H1 (cell line): ENCODE results near the gene MPRIP. TPM values are rescaled to one million over a fixed set of nuclear protein-coding genes. Genes with fewer than 3 reads are reported as not detected.

Experiments used
- CTCF ChIA-PET: fragments of 300-600 bp; sonication (Branson Sonifier 250); formaldehyde crosslinking; loops from one replicate; lab custom pipeline; 2021; ENCODE audit not compliant: partially characterized antibody; lab: Charles Lee
- POLR2A ChIA-PET: fragments of 300-600 bp; sonication (Branson Sonifier 250); formaldehyde crosslinking; loops from one replicate; lab custom pipeline; 2021; ENCODE audit warnings: inconsistent platforms; ENCODE audit not compliant: partially characterized antibody; lab: Charles Lee
- DNase-seq, 2 experiments: peaks; one replicate each; pipeline versions ENCODE4 v3.0.0 to v3.0.0-alpha.2; 2010 to 2022; ENCODE audit warnings: low spot score in 2 of 2, low read depth in 1 of 2, mixed read lengths in 1 of 2
- FAIRE-seq: peaks from 2 replicates; lab custom pipeline; 2011; peaks lifted over from hg19 to GRCh38; lab: Jason Lieb, UNC
- H2AFZ ChIP-seq: 2 replicates; pipeline ENCODE4 v1.8.1; 2012; ENCODE audit warnings: low read length, inconsistent platforms
- H2AK5ac ChIP-seq: 2 replicates; pipeline ENCODE4 v1.6.1; 2013; ENCODE audit warnings: low read depth, low read length
- H2BK120ac ChIP-seq: replicated peaks from 2 replicates; pipeline ENCODE3; 2013; ENCODE audit warnings: low read depth, low read length, inconsistent platforms
- H2BK12ac ChIP-seq: 2 replicates; pipeline ENCODE4 v1.6.1; 2013; ENCODE audit warnings: low read depth, low read length
- H2BK15ac ChIP-seq: 2 replicates; pipeline ENCODE4 v1.6.1; 2013; ENCODE audit warnings: low read length
- H2BK20ac ChIP-seq: 2 replicates; pipeline ENCODE4 v1.6.1; 2013; ENCODE audit warnings: low read length
- H2BK5ac ChIP-seq: 2 replicates; pipeline ENCODE4 v1.6.1; 2013; ENCODE audit warnings: low read depth, low read length
- H3K14ac ChIP-seq: 2 replicates; pipeline ENCODE4 v1.6.1; 2013; ENCODE audit warnings: inconsistent platforms; ENCODE audit not compliant: insufficient read length
- H3K18ac ChIP-seq: 2 replicates; pipeline ENCODE4 v1.6.1; 2013; ENCODE audit warnings: low read length; ENCODE audit errors: extremely low read depth
- H3K23ac ChIP-seq: 2 replicates; pipeline ENCODE4 v1.6.1; 2013; ENCODE audit warnings: inconsistent platforms; ENCODE audit not compliant: insufficient read length
- H3K23me2 ChIP-seq: 2 replicates; pipeline ENCODE4 v1.6.1; 2013; ENCODE audit warnings: low read depth, low read length
- H3K27ac ChIP-seq: 2 replicates; pipeline ENCODE4 v1.6.1; 2011; ENCODE audit warnings: low read depth, low read length, inconsistent platforms
- H3K27me3 ChIP-seq, 4 experiments: replicated peaks in 1 of 4; 1 replicate in 1 of 4; 2 replicates in 3 of 4; pipeline versions ENCODE4 v1.6.1 to v1.8.1; 2011 to 2013; ENCODE audit warnings: low read length in 3 of 4, mild to moderate bottlenecking in 3 of 4, inconsistent platforms in 2 of 4, mixed read lengths in 2 of 4, moderate library complexity in 1 of 4; ENCODE audit not compliant: control insufficient read depth in 3 of 4, insufficient read depth in 3 of 4; ENCODE audit errors: extremely low read depth in 1 of 4
- H3K36me3 ChIP-seq, 4 experiments: 2 replicates each; pipeline versions ENCODE4 v1.6.1 to v1.8.1; 2011 to 2013; ENCODE audit warnings: mild to moderate bottlenecking in 4 of 4, low read length in 3 of 4, moderate library complexity in 2 of 4, control low read depth in 1 of 4, inconsistent platforms in 1 of 4; ENCODE audit not compliant: insufficient read depth in 4 of 4, control insufficient read depth in 2 of 4
- H3K4ac ChIP-seq: replicated peaks from 2 replicates; pipeline ENCODE3; 2013; ENCODE audit warnings: low read length, low read depth, mixed read lengths, inconsistent platforms; ENCODE audit not compliant: insufficient read length
- H3K4me1 ChIP-seq, 4 experiments: replicated peaks in 1 of 4; 1 replicate in 1 of 4; 2 replicates in 3 of 4; pipeline versions ENCODE4 v1.6.1 to v1.8.1; 2011 to 2013; ENCODE audit warnings: low read length in 3 of 4, inconsistent platforms in 2 of 4, mixed read lengths in 1 of 4; ENCODE audit not compliant: insufficient read depth in 4 of 4, control insufficient read depth in 3 of 4
- H3K4me2 ChIP-seq, 2 experiments: 2 replicates each; pipeline versions ENCODE4 v1.6.1 to v1.8.1; 2011 to 2013; ENCODE audit warnings: low read depth in 2 of 2, low read length in 2 of 2, control low read depth in 1 of 2, inconsistent platforms in 1 of 2, mild to moderate bottlenecking in 1 of 2; ENCODE audit not compliant: insufficient read depth in 1 of 2
- H3K4me3 ChIP-seq, 4 experiments: fragments of 200-600, 300-600 bp in 1 of 4; sonication (generic), shearing (Covaris generic), sonication (Bioruptor Twin) in 1 of 4; 2 replicates each; pipeline versions ENCODE4 v1.5.1 to v1.8.1; 2011 to 2016; ENCODE audit warnings: low read length in 4 of 4, low read depth in 3 of 4, control low read depth in 2 of 4, inconsistent platforms in 2 of 4, mild to moderate bottlenecking in 2 of 4, mixed read lengths in 1 of 4, moderate library complexity in 1 of 4; ENCODE audit not compliant: insufficient read depth in 2 of 4; ENCODE audit errors: extremely low read depth in 1 of 4
- H3K56ac ChIP-seq: replicated peaks from 2 replicates; pipeline ENCODE3; 2013; ENCODE audit warnings: low read depth, mild to moderate bottlenecking, mixed read lengths, low read length, inconsistent platforms; ENCODE audit not compliant: insufficient read length
- H3K79me1 ChIP-seq: 2 replicates; pipeline ENCODE4 v1.6.1; 2013; ENCODE audit warnings: low read depth, low read length, control low read depth
- H3K79me2 ChIP-seq, 2 experiments: 2 replicates each; pipeline versions ENCODE4 v1.6.1 to v1.8.1; 2012 to 2013; ENCODE audit warnings: low read length in 2 of 2, mild to moderate bottlenecking in 2 of 2, inconsistent platforms in 1 of 2; ENCODE audit not compliant: insufficient read depth in 2 of 2, control insufficient read depth in 1 of 2
- H3K9ac ChIP-seq, 4 experiments: replicated peaks in 1 of 4; 1 replicate in 1 of 4; 2 replicates in 3 of 4; pipeline versions ENCODE4 v1.6.1 to v1.8.1; 2011 to 2013; ENCODE audit warnings: low read depth in 3 of 4, low read length in 3 of 4, control low read depth in 2 of 4, mild to moderate bottlenecking in 2 of 4, moderate library complexity in 2 of 4, inconsistent platforms in 1 of 4; ENCODE audit errors: extremely low read depth in 1 of 4
- H3K9me3 ChIP-seq, 2 experiments: 2 replicates each; pipeline versions ENCODE4 v1.6.1 to v1.8.1; 2012 to 2013; ENCODE audit warnings: mild to moderate bottlenecking in 2 of 2, moderate library complexity in 2 of 2, control low read depth in 1 of 2, inconsistent platforms in 1 of 2, low read depth in 1 of 2, low read length in 1 of 2, mixed read lengths in 1 of 2; ENCODE audit not compliant: insufficient read depth in 2 of 2
- H4K20me1 ChIP-seq, 2 experiments: replicated peaks in 1 of 2; 2 replicates each; pipeline versions ENCODE3 to v1.8.1; 2011 to 2013; ENCODE audit warnings: inconsistent platforms in 2 of 2, low read length in 2 of 2, mild to moderate bottlenecking in 1 of 2; ENCODE audit not compliant: insufficient read depth in 2 of 2, control insufficient read depth in 1 of 2
- H4K5ac ChIP-seq: 2 replicates; pipeline ENCODE4 v1.6.1; 2013; ENCODE audit warnings: low read length, low read depth, mixed read lengths, inconsistent platforms; ENCODE audit not compliant: insufficient read length
- H4K8ac ChIP-seq: 2 replicates; pipeline ENCODE4 v1.8.0; 2013; ENCODE audit warnings: mild to moderate bottlenecking, moderate library complexity, low read length, inconsistent platforms; ENCODE audit not compliant: insufficient read depth; ENCODE audit errors: extremely low read depth
- H4K91ac ChIP-seq: replicated peaks from 2 replicates; pipeline ENCODE3; 2013; ENCODE audit warnings: low read length, mixed read lengths, inconsistent platforms; ENCODE audit not compliant: insufficient read length
- ASH2L ChIP-seq: fragments of 200-600, 300-600 bp; sonication (generic); IDR thresholded peaks from one replicate; pipeline ENCODE4 v1.7.1; 2017; ENCODE audit warnings: low read length
- CBX8 ChIP-seq: fragments of 300-800, 300-1000 bp; sonication (generic); IDR thresholded peaks from 2 replicates; pipeline ENCODE4 v1.7.1; 2016; ENCODE audit warnings: low read depth, low read length, borderline replicate concordance
- CTCF ChIP-seq, 3 experiments: IDR thresholded peaks; 1 replicate in 2 of 3; 2 replicates in 1 of 3; pipeline versions ENCODE4 v1.5.1 to v1.6.1; 2011; ENCODE audit warnings: low read length in 3 of 3, mild to moderate bottlenecking in 3 of 3, inconsistent platforms in 2 of 3, low read depth in 1 of 3, moderate library complexity in 1 of 3; ENCODE audit not compliant: insufficient read depth in 1 of 3; ENCODE audit errors: control extremely low read depth in 1 of 3
- E2F6 ChIP-seq: IDR thresholded peaks from 2 replicates; pipeline ENCODE4 v1.6.1; 2012; ENCODE audit warnings: inconsistent platforms
- HDAC2 ChIP-seq, 2 experiments: fragments of 300-600 bp in 1 of 2; sonication (generic) in 1 of 2; IDR thresholded peaks; 2 replicates each; pipeline ENCODE4 v1.6.1; 2011 to 2012; ENCODE audit warnings: low read depth in 2 of 2, low read length in 2 of 2, mild to moderate bottlenecking in 2 of 2, moderate library complexity in 2 of 2, borderline replicate concordance in 1 of 2, inconsistent platforms in 1 of 2
- KDM5A ChIP-seq: fragments of 200-600 bp; IDR thresholded peaks from 2 replicates; pipeline ENCODE4 v1.7.1; 2012; ENCODE audit warnings: mild to moderate bottlenecking, low read length, inconsistent platforms, mixed read lengths
- RAD21 ChIP-seq, 2 experiments: IDR thresholded peaks in 1 of 2; conservative IDR thresholded peaks in 1 of 2; 2 replicates each; pipeline ENCODE4 v1.6.1; 2011; ENCODE audit warnings: low read depth in 2 of 2, low read length in 2 of 2, improper control_type of control experiment in 1 of 2, inconsistent platforms in 1 of 2, mild to moderate bottlenecking in 1 of 2, moderate library complexity in 1 of 2
- SIN3A ChIP-seq, 2 experiments: IDR thresholded peaks in 1 of 2; conservative IDR thresholded peaks in 1 of 2; 2 replicates each; pipeline ENCODE4 v1.6.1; 2011 to 2012; ENCODE audit warnings: low read length in 2 of 2, improper control_type of control experiment in 1 of 2, low read depth in 1 of 2, mild to moderate bottlenecking in 1 of 2
- SP2 ChIP-seq: IDR thresholded peaks from 2 replicates; pipeline ENCODE4 v1.6.1; 2012; ENCODE audit warnings: mild to moderate bottlenecking, low read length, inconsistent platforms
- YY1 ChIP-seq: IDR thresholded peaks from 2 replicates; pipeline ENCODE4 v1.6.1; 2011; ENCODE audit warnings: low read depth, mild to moderate bottlenecking, low read length
- WGBS, 2 experiments: shearing (Covaris generic) in 1 of 2; methylation state at CpG; one replicate each; pipeline versions ENCODE4 v1.1.6 to v1.1.7; 2013 to 2015; ENCODE audit warnings: low lambda C conversion rate in 2 of 2, mixed read lengths in 2 of 2, inconsistent platforms in 1 of 2, low coverage in 1 of 2, missing lambda C conversion rate in 1 of 2; ENCODE audit not compliant: insufficient replicate concordance in 2 of 2, insufficient coverage in 1 of 2, insufficient read length in 1 of 2; ENCODE audit errors: extremely low coverage in 1 of 2, missing lambda C conversion rate in 1 of 2; 5-methylcytosine and 5-hydroxymethylcytosine counted together
- polyA plus RNA-seq, 7 experiments: library from polyadenylated mRNA; depleted of rRNA in 3 of 7; stranded (reverse) in 5 of 7; unstranded in 2 of 7; fragments of >200 nt in 5 of 7; fragments of 200-250 nt in 2 of 7; gene quantifications; 1 replicate in 5 of 7; 2 replicates in 1 of 7; 4 replicates in 1 of 7; pipeline versions ENCODE4 v1.2.1 to v1.2.3, GENCODE V29; 2011 to 2013; ENCODE audit warnings: missing spikeins in 2 of 7, mixed read lengths in 2 of 7
- total RNA-seq: library from RNA; stranded (reverse); fragmentation: NEBNext Ultra II Directional; extraction: Animal tissue kit (Norgen Biotek cat#: 25700); gene quantifications from 2 replicates; pipeline ENCODE4 v1.2.1, GENCODE V29; 2021

The MPRIP gene
- total and polyA plus RNA-seq, 2 of the 8 experiments (the other 6 are each of a cell fraction or from before 2014, with no cell fraction given) = 48.6 to 146 TPM

GRCh38 chr17:17107281-17107680 lies 65.0 kb downstream of the MPRIP start:
- Histone ChIP-seq H4K91ac (no peak overlapping the region), H3K4me2 (no peak overlapping the region), H3K79me2 (peaks cover 0 to 9% of the 10 kb centered on the region in 2 experiments; a peak in 1 of 4 replicates)
- TF ChIP-seq RAD21 (IDR thresholded peaks at IDR 0.05 in 1 of 2, conservative IDR thresholded peaks at IDR 0.05 in 1 of 2; ENCODE audit: low read depth in 2 of 2, low read length in 2 of 2) = no peak
- TF ChIP-seq E2F6 = no peak
- TF ChIP-seq ASH2L = no peak
- TF ChIP-seq KDM5A = no peak
- no peak for TF ChIP-seq HDAC2 (IDR thresholded peaks at IDR 0.05; ENCODE audit: borderline replicate concordance in 1 of 2, low read depth in 2 of 2, low read length in 2 of 2)
- no peak for TF ChIP-seq YY1
- TF ChIP-seq SP2 = no peak
- no peak for TF ChIP-seq SIN3A (conservative IDR thresholded peaks at IDR 0.05 in 1 of 2, IDR thresholded peaks at IDR 0.05 in 1 of 2; ENCODE audit: low read depth in 1 of 2, low read length in 2 of 2)
- no peak for TF ChIP-seq CBX8
- TF ChIP-seq CTCF (IDR thresholded peaks at IDR 0.05; ENCODE audit: control extremely low read depth in 1 of 3, insufficient read depth in 1 of 3, low read depth in 1 of 3, low read length in 3 of 3) = no peak

More at GRCh38 chr17:17107281-17107680, 65.0 kb downstream of the MPRIP start:
- H3K79me1 ChIP-seq = peaks cover 20% of the 10 kb centered on the region
- no peak overlapping the region for H2AK5ac ChIP-seq
- 95% methylated on average over 4 of the region's 4 CpGs; no CpG with 5 or more reads in 1 of the 2 experiments for WGBS, 2 experiments
- no peak overlapping the region for H3K18ac ChIP-seq
- H2BK15ac ChIP-seq = no peak overlapping the region
- no peak overlapping the region for H2BK20ac ChIP-seq
- DNase-seq (no peak), FAIRE-seq (no peak)
- no peaks in the 10 kb centered on the region for H3K9me3 ChIP-seq
- CTCF ChIA-PET = interaction anchor here (0.6 to 3.9 kb wide), 9 partner anchors 9 to 206 kb away, joined by 3 to 23 read pairs (median 5); no protein-coding TSS in a partner anchor
- H3K9ac ChIP-seq = no peak overlapping the region
- H3K23me2 ChIP-seq = no peaks in the 10 kb centered on the region
- H3K36me3 ChIP-seq = no peaks in the 10 kb centered on the region
- peaks cover 0 to 7% (median 3%) of the 10 kb centered on the region in 4 experiments; a peak in 4 of 7 replicates for H3K4me1 ChIP-seq
- H4K8ac ChIP-seq = no peak overlapping the region
- no peak overlapping the region for H3K14ac ChIP-seq
- H3K4ac ChIP-seq = no peak overlapping the region
- no peak overlapping the region for H2BK120ac ChIP-seq
- H2BK12ac ChIP-seq = no peak overlapping the region
- H4K5ac ChIP-seq = no peak overlapping the region
- no peaks in the 10 kb centered on the region for H3K27me3 ChIP-seq
- POLR2A ChIA-PET = no interaction called here
- no peak overlapping the region for H3K23ac ChIP-seq
- H2BK5ac ChIP-seq = 0 out of 2 replicates have a peak overlapping the region, but pooled peaks have one; percentile 28
- no peak overlapping the region for H3K27ac ChIP-seq
- H3K4me3 ChIP-seq = no peak overlapping the region
- no peak overlapping the region for H3K56ac ChIP-seq
- H4K20me1 ChIP-seq = peaks cover 0 to 8% of the 10 kb centered on the region in 2 experiments
- H2AFZ ChIP-seq = no peak overlapping the region
